ENCODE results near the gene EP400. TPM values are rescaled to one million over a fixed set of nuclear protein-coding genes. Genes with fewer than 3 reads are reported as not detected.
A peak's percentile ranks its signal among the peaks of the same experiment; 100 is the strongest.

EP400 gene
- total RNA-seq, 1 donor from 2014 or later: 41.4 TPM

DNA sequence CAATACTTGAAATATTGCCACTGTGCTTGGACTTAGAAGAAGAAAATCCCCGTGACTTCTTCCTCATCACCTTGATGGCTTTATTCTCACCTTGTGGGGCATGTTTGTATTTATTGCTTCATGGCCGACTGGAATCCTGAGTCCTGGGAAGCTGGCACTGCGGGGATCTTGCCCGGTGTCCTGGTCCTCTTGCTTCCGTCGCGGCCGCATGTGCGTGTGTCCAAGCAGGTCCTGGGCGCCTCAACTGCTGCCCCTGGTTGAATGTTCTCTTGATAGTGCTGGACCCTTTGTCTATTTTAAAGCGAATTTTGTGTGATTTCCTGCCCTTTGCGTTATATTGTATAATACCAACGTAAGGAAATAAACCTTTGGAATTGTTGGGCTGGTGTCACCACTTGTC lies 27.0 kb upstream of the EP400 start:
- no peak for TF ChIP-seq CTCF (IDR thresholded peaks at IDR 0.05)
- H3K36me3 ChIP-seq: peaks cover 30% of the 10 kb centered on the region
- intact Hi-C loops (cut with DNase I): no loop called here
- no peaks in the 10 kb centered on the region for H3K27me3 ChIP-seq
- H3K4me3 ChIP-seq: no peak overlapping the region
- no peak for DNase-seq
- no peaks in the 10 kb centered on the region for H3K9me3 ChIP-seq
- H3K27ac ChIP-seq: no peak overlapping the region
- no peak for ATAC-seq
- no peaks in the 10 kb centered on the region for H3K4me1 ChIP-seq

DNA sequence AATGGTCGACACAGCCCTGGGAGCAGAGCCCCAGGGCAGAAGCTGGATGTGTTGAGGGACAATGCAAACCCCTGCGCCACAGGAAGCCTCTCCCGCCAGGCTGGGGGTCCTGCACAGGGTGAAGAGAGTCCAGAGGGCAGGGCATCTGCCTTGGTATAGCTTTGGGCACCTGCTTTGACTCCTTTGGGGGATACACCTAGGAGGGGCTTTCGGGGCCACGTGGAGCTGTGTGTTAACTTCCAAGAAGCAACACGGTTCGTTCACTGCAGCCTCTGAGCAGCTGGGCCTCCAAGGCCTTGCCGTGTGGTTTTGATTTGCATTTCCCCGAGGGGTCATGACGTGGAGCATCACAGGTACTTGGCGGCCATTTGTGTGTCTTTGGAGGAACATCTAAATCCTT lies 26.5 kb upstream of the EP400 start:
- H3K27me3 ChIP-seq: no peaks in the 10 kb centered on the region
- H3K27ac ChIP-seq: no peak overlapping the region
- intact Hi-C loops (cut with DNase I): no loop called here
- H3K36me3 ChIP-seq: peaks cover 30% of the 10 kb centered on the region
- no peaks in the 10 kb centered on the region for H3K9me3 ChIP-seq
- TF ChIP-seq CTCF (IDR thresholded peaks at IDR 0.05): no peak
- no peak overlapping the region for H3K4me3 ChIP-seq
- ATAC-seq: no peak
- DNase-seq: no peak
- H3K4me1 ChIP-seq: no peaks in the 10 kb centered on the region

- peaks cover 6% of the 10 kb centered on the region for H3K36me3 ChIP-seq
- no peaks in the 10 kb centered on the region for H3K27me3 ChIP-seq
- intact Hi-C loops (cut with DNase I): no loop called here
- peaks cover 9% of the 10 kb centered on the region for H3K4me1 ChIP-seq
- no peaks in the 10 kb centered on the region for H3K9me3 ChIP-seq
- TF ChIP-seq CTCF (IDR thresholded peaks at IDR 0.05): no peak
- DNase-seq (peak; percentile 64), ATAC-seq (no peak)
- H3K4me3 ChIP-seq: no peak overlapping the region
- H3K27ac ChIP-seq: no peak overlapping the region
Observed at GRCh38 chr12:131927110-131928079, 22.3 kb upstream of the EP400 start.

- H3K36me3 ChIP-seq: peaks cover 14% of the 10 kb centered on the region
- peaks cover 9% of the 10 kb centered on the region for H3K4me1 ChIP-seq
- ATAC-seq: no peak
- DNase-seq: no peak
- H3K4me3 ChIP-seq: peak overlapping the region; percentile 88
- intact Hi-C loops (cut with DNase I): no loop called here
- H3K27ac ChIP-seq: peak overlapping the region; percentile 84
- H3K27me3 ChIP-seq: no peaks in the 10 kb centered on the region
- no peak for TF ChIP-seq CTCF (IDR thresholded peaks at IDR 0.05)
- H3K9me3 ChIP-seq: no peaks in the 10 kb centered on the region
Observed at GRCh38 chr12:131928080-131928710, 21.5 kb upstream of the EP400 start.

GRCh38 chr12:131928711-131929580 lies 20.8 kb upstream of the EP400 start, which contains the start of gene PUS1:
Gene PUS1 (plus strand): TSS chr12:131929276. CDS start chr12:131929723, 447 bp downstream.
- no peaks in the 10 kb centered on the region for H3K9me3 ChIP-seq
- peaks cover 22% of the 10 kb centered on the region for H3K36me3 ChIP-seq
- intact Hi-C loops (cut with DNase I): no loop called here
- no peaks in the 10 kb centered on the region for H3K27me3 ChIP-seq
- DNase-seq (peak; percentile 97), ATAC-seq (peak; percentile 97)
- H3K4me3 ChIP-seq: peak within 1 kb of the TSS; percentile 88
- peak within 1 kb of the TSS; percentile 84 for H3K27ac ChIP-seq
- peaks cover 9% of the 10 kb centered on the region for H3K4me1 ChIP-seq
- TF ChIP-seq CTCF (IDR thresholded peaks at IDR 0.05): no peak

All from upper lobe of right lung (tissue), 1 donor.